ENCODE measurements around the gene ACP1. TPM values are rescaled to one million over a fixed set of nuclear protein-coding genes. Genes with fewer than 3 reads are reported as not detected.
A peak's percentile ranks its signal among the peaks of the same experiment; 100 is the strongest.

ACP1 gene
- total and polyA plus RNA-seq, 2 experiments from 2014 or later, result 189 to 281 TPM

DNA sequence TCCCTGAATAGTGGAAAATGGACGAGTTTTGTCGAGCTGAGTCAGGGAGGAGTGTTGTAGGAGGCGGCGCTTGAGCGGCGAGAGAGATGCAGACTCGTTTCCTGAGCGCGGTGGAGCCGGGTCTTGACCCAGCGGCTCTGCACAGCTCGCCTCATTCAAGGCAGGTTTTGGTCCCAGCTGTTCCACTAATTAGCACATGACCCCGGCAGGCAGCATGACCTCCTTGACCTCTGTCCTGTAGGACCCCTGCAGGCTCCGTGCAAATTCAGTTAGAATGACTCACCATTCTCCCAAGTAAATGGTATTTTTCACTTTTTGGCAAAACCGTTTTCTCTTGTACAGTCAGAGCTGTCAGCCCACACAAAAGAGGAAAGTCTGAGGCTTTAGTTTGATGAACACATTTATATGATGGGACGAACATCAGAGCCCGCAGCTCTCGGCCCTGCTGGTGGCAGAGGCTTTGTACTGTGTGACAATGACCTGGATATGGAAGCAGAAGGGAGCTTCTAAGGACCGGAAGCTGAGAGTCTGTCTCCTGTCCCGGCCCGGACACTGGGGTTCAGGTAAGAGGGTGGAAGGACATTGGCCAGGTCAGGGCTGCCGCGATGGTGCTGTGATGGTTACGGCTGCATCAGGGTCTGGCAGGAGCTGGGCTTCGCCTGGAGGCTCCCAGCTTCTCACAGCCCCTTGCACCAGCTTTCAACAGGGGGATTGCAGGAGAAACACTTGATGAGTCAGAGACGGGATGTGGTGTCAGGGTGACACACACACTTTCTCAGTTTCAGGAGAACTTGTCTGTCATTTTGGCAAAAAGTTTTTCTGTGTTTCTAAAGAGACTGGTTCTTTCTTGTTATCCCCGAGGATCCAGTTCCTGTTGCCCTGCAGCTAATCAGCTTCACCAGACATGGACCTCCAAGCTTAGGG, 53.0 kb downstream of the ACP1 start:
- TF ChIP-seq, protein P1, sequence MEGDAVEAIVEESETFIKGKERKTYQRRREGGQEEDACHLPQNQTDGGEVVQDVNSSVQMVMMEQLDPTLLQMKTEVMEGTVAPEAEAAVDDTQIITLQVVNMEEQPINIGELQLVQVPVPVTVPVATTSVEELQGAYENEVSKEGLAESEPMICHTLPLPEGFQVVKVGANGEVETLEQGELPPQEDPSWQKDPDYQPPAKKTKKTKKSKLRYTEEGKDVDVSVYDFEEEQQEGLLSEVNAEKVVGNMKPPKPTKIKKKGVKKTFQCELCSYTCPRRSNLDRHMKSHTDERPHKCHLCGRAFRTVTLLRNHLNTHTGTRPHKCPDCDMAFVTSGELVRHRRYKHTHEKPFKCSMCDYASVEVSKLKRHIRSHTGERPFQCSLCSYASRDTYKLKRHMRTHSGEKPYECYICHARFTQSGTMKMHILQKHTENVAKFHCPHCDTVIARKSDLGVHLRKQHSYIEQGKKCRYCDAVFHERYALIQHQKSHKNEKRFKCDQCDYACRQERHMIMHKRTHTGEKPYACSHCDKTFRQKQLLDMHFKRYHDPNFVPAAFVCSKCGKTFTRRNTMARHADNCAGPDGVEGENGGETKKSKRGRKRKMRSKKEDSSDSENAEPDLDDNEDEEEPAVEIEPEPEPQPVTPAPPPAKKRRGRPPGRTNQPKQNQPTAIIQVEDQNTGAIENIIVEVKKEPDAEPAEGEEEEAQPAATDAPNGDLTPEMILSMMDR (conservative IDR thresholded peaks at IDR 0.05; ENCODE audit: low read depth in 2 of 2), result no peak
- TF ChIP-seq ZNF331 (CRISPR knock-in tag; IDR thresholded peaks at IDR 0.05; ENCODE audit: low read depth) (no peak), STAT1 (IDR thresholded peaks at IDR 0.05; ENCODE audit: unreplicated experiment) (no peak), ZNF114 (CRISPR knock-in tag; IDR thresholded peaks at IDR 0.05) (no peak), POLR2AphosphoS5 (IDR thresholded peaks at IDR 0.05; ENCODE audit: low read depth) (no peak), NANOG (IDR thresholded peaks at IDR 0.05; ENCODE audit: borderline replicate concordance) (no peak), EZH2 (IDR thresholded peaks at IDR 0.05; ENCODE audit: low read depth, unreplicated experiment) (no peak)
- TF ChIP-seq, protein P2, sequence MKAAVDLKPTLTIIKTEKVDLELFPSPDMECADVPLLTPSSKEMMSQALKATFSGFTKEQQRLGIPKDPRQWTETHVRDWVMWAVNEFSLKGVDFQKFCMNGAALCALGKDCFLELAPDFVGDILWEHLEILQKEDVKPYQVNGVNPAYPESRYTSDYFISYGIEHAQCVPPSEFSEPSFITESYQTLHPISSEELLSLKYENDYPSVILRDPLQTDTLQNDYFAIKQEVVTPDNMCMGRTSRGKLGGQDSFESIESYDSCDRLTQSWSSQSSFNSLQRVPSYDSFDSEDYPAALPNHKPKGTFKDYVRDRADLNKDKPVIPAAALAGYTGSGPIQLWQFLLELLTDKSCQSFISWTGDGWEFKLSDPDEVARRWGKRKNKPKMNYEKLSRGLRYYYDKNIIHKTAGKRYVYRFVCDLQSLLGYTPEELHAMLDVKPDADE (IDR thresholded peaks at IDR 0.05), result no peak

DNA sequence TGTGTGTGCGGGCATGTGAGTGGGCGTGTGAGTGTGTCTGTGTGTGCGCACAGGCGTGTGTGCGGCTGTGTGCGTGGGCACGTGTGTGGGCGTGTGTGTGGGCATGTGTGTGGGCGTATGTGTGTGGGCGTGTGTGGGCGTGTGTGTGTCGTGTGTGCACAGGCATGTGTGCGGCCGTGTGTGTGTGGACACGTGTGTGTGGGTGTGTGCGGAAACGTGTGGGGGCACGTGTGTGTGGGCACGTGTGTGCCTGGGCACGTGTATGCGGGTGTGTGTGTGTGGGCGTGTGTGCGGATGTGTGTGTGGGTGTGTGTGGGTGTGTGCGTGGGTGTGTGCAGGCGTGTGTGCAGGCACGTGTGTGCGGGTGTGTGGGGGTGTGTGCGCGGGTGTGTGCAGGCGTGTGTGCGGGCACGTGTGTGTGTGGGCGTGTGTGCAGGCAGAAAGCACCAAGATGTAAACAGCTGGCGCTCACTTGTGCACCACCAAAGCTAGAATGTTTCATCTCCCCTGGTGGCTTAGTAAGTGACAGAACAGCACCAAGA, 54.4 kb downstream of the ACP1 start:
- no peaks in the 10 kb centered on the region for H3K9me2 ChIP-seq (ENCODE audit: insufficient read depth)
- no peaks in the 10 kb centered on the region for H3K27me3 ChIP-seq (ENCODE audit: insufficient read depth)
- no peak overlapping the region for H3K27ac ChIP-seq (ENCODE audit: low read depth)
- no peak for ATAC-seq
- Mint-ChIP-seq H3K27me3 (ENCODE audit: insufficient read depth, low read depth, poor library complexity) (peaks cover 2% of the 10 kb centered on the region), H3K4me1 (peaks cover 19% of the 10 kb centered on the region), H3K4me3 (no peak overlapping the region), H3K27ac (peak overlapping the region; percentile 87), H3K9me3 (no peaks in the 10 kb centered on the region; the same call in 1 of the 3 replicates), H3K36me3 (ENCODE audit: low read depth) (no peaks in the 10 kb centered on the region; the same call in 2 of the 3 replicates)
- no peaks in the 10 kb centered on the region for H3K79me2 ChIP-seq (replicated peaks; ENCODE audit: insufficient read depth)
- H3K4me3 ChIP-seq, result no peak overlapping the region
- no peak overlapping the region for H3K4me2 ChIP-seq
- peaks cover 3% of the 10 kb centered on the region for H3K4me1 ChIP-seq (ENCODE audit: insufficient read depth)
- no peak for DNase-seq (ENCODE audit: low spot score)
- no peaks in the 10 kb centered on the region for H4K20me1 ChIP-seq (replicated peaks; ENCODE audit: insufficient read depth)
- no peaks in the 10 kb centered on the region for H3K36me3 ChIP-seq (ENCODE audit: insufficient read depth)
- H2AFZ ChIP-seq, result no peak overlapping the region
- no peaks in the 10 kb centered on the region for H3F3A ChIP-seq (replicated peaks; ENCODE audit: low read depth)
- TF ChIP-seq CREB1 (CRISPR knock-in tag; IDR thresholded peaks at IDR 0.05; ENCODE audit: low read depth) (no peak), ZNF331 (CRISPR knock-in tag; IDR thresholded peaks at IDR 0.05; ENCODE audit: low read depth) (no peak), EZH2phosphoT487 (IDR thresholded peaks at IDR 0.05; ENCODE audit: unreplicated experiment) (no peak), POLR2AphosphoS5 (IDR thresholded peaks at IDR 0.05; ENCODE audit: low read depth) (no peak), STAT1 (IDR thresholded peaks at IDR 0.05; ENCODE audit: unreplicated experiment) (no peak), JUNB (IDR thresholded peaks at IDR 0.05; ENCODE audit: unreplicated experiment) (no peak), NANOG (IDR thresholded peaks at IDR 0.05; ENCODE audit: borderline replicate concordance) (no peak), EZH2 (IDR thresholded peaks at IDR 0.05; ENCODE audit: low read depth, unreplicated experiment) (no peak)
- TF ChIP-seq, protein P2 (IDR thresholded peaks at IDR 0.05), result no peak
- TF ChIP-seq, protein P3, sequence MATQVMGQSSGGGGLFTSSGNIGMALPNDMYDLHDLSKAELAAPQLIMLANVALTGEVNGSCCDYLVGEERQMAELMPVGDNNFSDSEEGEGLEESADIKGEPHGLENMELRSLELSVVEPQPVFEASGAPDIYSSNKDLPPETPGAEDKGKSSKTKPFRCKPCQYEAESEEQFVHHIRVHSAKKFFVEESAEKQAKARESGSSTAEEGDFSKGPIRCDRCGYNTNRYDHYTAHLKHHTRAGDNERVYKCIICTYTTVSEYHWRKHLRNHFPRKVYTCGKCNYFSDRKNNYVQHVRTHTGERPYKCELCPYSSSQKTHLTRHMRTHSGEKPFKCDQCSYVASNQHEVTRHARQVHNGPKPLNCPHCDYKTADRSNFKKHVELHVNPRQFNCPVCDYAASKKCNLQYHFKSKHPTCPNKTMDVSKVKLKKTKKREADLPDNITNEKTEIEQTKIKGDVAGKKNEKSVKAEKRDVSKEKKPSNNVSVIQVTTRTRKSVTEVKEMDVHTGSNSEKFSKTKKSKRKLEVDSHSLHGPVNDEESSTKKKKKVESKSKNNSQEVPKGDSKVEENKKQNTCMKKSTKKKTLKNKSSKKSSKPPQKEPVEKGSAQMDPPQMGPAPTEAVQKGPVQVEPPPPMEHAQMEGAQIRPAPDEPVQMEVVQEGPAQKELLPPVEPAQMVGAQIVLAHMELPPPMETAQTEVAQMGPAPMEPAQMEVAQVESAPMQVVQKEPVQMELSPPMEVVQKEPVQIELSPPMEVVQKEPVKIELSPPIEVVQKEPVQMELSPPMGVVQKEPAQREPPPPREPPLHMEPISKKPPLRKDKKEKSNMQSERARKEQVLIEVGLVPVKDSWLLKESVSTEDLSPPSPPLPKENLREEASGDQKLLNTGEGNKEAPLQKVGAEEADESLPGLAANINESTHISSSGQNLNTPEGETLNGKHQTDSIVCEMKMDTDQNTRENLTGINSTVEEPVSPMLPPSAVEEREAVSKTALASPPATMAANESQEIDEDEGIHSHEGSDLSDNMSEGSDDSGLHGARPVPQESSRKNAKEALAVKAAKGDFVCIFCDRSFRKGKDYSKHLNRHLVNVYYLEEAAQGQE (IDR thresholded peaks at IDR 0.05; ENCODE audit: unreplicated experiment), result no peak

More for the DNA sequence above, 53.0 kb downstream of the ACP1 start:
- ATAC-seq (peak; percentile 55), DNase-seq (ENCODE audit: low spot score) (peak; percentile 25)
- H4K20me1 ChIP-seq (replicated peaks; ENCODE audit: insufficient read depth), result no peaks in the 10 kb centered on the region
- Mint-ChIP-seq H3K9me3 (no peaks in the 10 kb centered on the region; the same call in 1 of the 3 replicates), H3K27ac (peak overlapping the region; percentile 75; the same call in 1 of the 2 replicates), H3K27me3 (ENCODE audit: insufficient read depth, low read depth, poor library complexity) (peaks cover 2% of the 10 kb centered on the region), H3K36me3 (ENCODE audit: low read depth) (no peaks in the 10 kb centered on the region; the same call in 2 of the 3 replicates), H3K4me3 (no peak overlapping the region), H3K4me1 (peaks cover 19% of the 10 kb centered on the region)
- H3K4me3 ChIP-seq, result no peak overlapping the region
- no peak overlapping the region for H2AFZ ChIP-seq
- H3K4me2 ChIP-seq, result no peak overlapping the region
- H3F3A ChIP-seq (replicated peaks; ENCODE audit: low read depth), result no peaks in the 10 kb centered on the region
- H3K4me1 ChIP-seq (ENCODE audit: insufficient read depth), result peaks cover 3% of the 10 kb centered on the region
- H3K9me2 ChIP-seq (ENCODE audit: insufficient read depth), result no peaks in the 10 kb centered on the region
- no peaks in the 10 kb centered on the region for H3K27me3 ChIP-seq (ENCODE audit: insufficient read depth)
- no peaks in the 10 kb centered on the region for H3K79me2 ChIP-seq (replicated peaks; ENCODE audit: insufficient read depth)
- no peak overlapping the region for H3K27ac ChIP-seq (ENCODE audit: low read depth)
- no peaks in the 10 kb centered on the region for H3K36me3 ChIP-seq (ENCODE audit: insufficient read depth)

Data from GM23338 (cell line).